ENCODE data around the gene CRKL.
"Not testable (repeated sequence)": the region's sequence is repeated elsewhere in the genome, so short reads cannot be mapped to it uniquely, and the experiment has no call there.

The CRKL gene

GRCh38 chr22:20903093-20903492, 14.1 kb upstream of the CRKL start:
- TF ChIP-seq CTCF (IDR thresholded peaks at IDR 0.05; ENCODE audit: control insufficient read depth, insufficient read depth, low read depth, low read length, missing control alignments), result no peak
- H3K4me3 ChIP-seq (ENCODE audit: control insufficient read depth, low read depth, low read length), result no peak overlapping the region
- no peak for DNase-seq (ENCODE audit: low read depth)

- no peak overlapping the region for H3K4me3 ChIP-seq (ENCODE audit: control insufficient read depth, low read depth, low read length)
- peak; percentile 97 for DNase-seq (ENCODE audit: low read depth)
- no peak for TF ChIP-seq CTCF (IDR thresholded peaks at IDR 0.05; ENCODE audit: control insufficient read depth, insufficient read depth, low read depth, low read length, missing control alignments)
These were observed 12.9 kb upstream of the CRKL start for GRCh38 chr22:20904008-20904979.

GRCh38 chr22:20904980-20905355, 12.2 kb upstream of the CRKL start:
- no peak for DNase-seq (ENCODE audit: low read depth)
- no peak for TF ChIP-seq CTCF (IDR thresholded peaks at IDR 0.05; ENCODE audit: control insufficient read depth, insufficient read depth, low read depth, low read length, missing control alignments)
- H3K4me3 ChIP-seq (ENCODE audit: control insufficient read depth, low read depth, low read length), result no peak overlapping the region

- TF ChIP-seq CTCF (IDR thresholded peaks at IDR 0.05; ENCODE audit: control insufficient read depth, insufficient read depth, low read depth, low read length, missing control alignments), result no peak
- no peak for DNase-seq (ENCODE audit: low read depth)
- H3K4me3 ChIP-seq (ENCODE audit: control insufficient read depth, low read depth, low read length), result no peak overlapping the region
These were observed 11.5 kb upstream of the CRKL start for GRCh38 chr22:20905415-20906386.

- no peak for TF ChIP-seq CTCF (IDR thresholded peaks at IDR 0.05; ENCODE audit: control insufficient read depth, insufficient read depth, low read depth, low read length, missing control alignments)
- H3K4me3 ChIP-seq (ENCODE audit: control insufficient read depth, low read depth, low read length), result no peak overlapping the region
- no peak for DNase-seq (ENCODE audit: low read depth)
These were observed 10.8 kb upstream of the CRKL start for GRCh38 chr22:20906387-20906767.

GRCh38 chr22:20908717-20909116, 8.5 kb upstream of the CRKL start:
- DNase-seq (ENCODE audit: low read depth); H3K4me3 ChIP-seq (ENCODE audit: control insufficient read depth, low read depth, low read length): not testable (repeated sequence)
